NK-92 (cell line): ENCODE results near the gene MAS1.
"Not testable (repeated sequence)": the region's sequence is repeated elsewhere in the genome, so short reads cannot be mapped to it uniquely, and the experiment has no call there.

Experiments used
- DNase-seq: peaks from one replicate; lab custom pipeline; 2025; ENCODE audit not compliant: unreplicated experiment; lab: John Stamatoyannopoulos, UW

The MAS1 gene

GRCh38 chr6:159890792-159891191, at the start of gene MAS1:
MAS1 (plus strand) TSS chr6:159890988; CDS start chr6:159906956, 15,968 bp downstream.
- no peak for DNase-seq

- no peak for DNase-seq
These were observed 48.8 kb upstream of the MAS1 start for GRCh38 chr6:159842035-159842434.

GRCh38 chr6:159844737-159845645, 45.8 kb upstream of the MAS1 start:
- DNase-seq, result no peak

GRCh38 chr6:159848552-159848951, 42.2 kb upstream of the MAS1 start:
- DNase-seq, result not testable (repeated sequence)

- not testable (repeated sequence) for DNase-seq
These were observed 40.9 kb upstream of the MAS1 start for GRCh38 chr6:159849851-159850250.

GRCh38 chr6:159852877-159853276, 37.9 kb upstream of the MAS1 start:
- no peak for DNase-seq

- DNase-seq, result no peak
These were observed 37.0 kb upstream of the MAS1 start for GRCh38 chr6:159853754-159854153.

- no peak for DNase-seq
These were observed 35.8 kb upstream of the MAS1 start for GRCh38 chr6:159854959-159855358.

GRCh38 chr6:159858259-159858658, 32.5 kb upstream of the MAS1 start:
- DNase-seq, result no peak

GRCh38 chr6:159860482-159860881, 30.3 kb upstream of the MAS1 start:
- DNase-seq, result no peak

GRCh38 chr6:159862103-159862502, 28.7 kb upstream of the MAS1 start:
- no peak for DNase-seq

GRCh38 chr6:159863341-159863740, 27.4 kb upstream of the MAS1 start:
- DNase-seq, result not testable (repeated sequence)

- no peak for DNase-seq
These were observed 25.4 kb upstream of the MAS1 start for GRCh38 chr6:159865226-159865920.

- no peak for DNase-seq
These were observed 24.2 kb upstream of the MAS1 start for GRCh38 chr6:159866286-159867247.

GRCh38 chr6:159871241-159871640, 19.5 kb upstream of the MAS1 start:
- DNase-seq, result no peak

GRCh38 chr6:159871906-159872305, 18.9 kb upstream of the MAS1 start:
- DNase-seq, result no peak

GRCh38 chr6:159874435-159874834, 16.4 kb upstream of the MAS1 start:
- no peak for DNase-seq

- DNase-seq, result no peak
These were observed 15.6 kb upstream of the MAS1 start for GRCh38 chr6:159875194-159875593.

- no peak for DNase-seq
These were observed 14.5 kb upstream of the MAS1 start for GRCh38 chr6:159876242-159876641.

GRCh38 chr6:159877256-159877808, 13.5 kb upstream of the MAS1 start:
- no peak for DNase-seq

- DNase-seq, result no peak
These were observed 12.4 kb upstream of the MAS1 start for GRCh38 chr6:159878341-159878740.
